ENCODE measurements around the gene RACGAP1. TPM values are rescaled to one million over a fixed set of nuclear protein-coding genes. Genes with fewer than 3 reads are reported as not detected.
A peak's percentile ranks its signal among the peaks of the same experiment; 100 is the strongest.

Gene RACGAP1, protein sequence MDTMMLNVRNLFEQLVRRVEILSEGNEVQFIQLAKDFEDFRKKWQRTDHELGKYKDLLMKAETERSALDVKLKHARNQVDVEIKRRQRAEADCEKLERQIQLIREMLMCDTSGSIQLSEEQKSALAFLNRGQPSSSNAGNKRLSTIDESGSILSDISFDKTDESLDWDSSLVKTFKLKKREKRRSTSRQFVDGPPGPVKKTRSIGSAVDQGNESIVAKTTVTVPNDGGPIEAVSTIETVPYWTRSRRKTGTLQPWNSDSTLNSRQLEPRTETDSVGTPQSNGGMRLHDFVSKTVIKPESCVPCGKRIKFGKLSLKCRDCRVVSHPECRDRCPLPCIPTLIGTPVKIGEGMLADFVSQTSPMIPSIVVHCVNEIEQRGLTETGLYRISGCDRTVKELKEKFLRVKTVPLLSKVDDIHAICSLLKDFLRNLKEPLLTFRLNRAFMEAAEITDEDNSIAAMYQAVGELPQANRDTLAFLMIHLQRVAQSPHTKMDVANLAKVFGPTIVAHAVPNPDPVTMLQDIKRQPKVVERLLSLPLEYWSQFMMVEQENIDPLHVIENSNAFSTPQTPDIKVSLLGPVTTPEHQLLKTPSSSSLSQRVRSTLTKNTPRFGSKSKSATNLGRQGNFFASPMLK
- total RNA-seq, result 5.8 and 23.3 TPM in 2 replicates

DNA sequence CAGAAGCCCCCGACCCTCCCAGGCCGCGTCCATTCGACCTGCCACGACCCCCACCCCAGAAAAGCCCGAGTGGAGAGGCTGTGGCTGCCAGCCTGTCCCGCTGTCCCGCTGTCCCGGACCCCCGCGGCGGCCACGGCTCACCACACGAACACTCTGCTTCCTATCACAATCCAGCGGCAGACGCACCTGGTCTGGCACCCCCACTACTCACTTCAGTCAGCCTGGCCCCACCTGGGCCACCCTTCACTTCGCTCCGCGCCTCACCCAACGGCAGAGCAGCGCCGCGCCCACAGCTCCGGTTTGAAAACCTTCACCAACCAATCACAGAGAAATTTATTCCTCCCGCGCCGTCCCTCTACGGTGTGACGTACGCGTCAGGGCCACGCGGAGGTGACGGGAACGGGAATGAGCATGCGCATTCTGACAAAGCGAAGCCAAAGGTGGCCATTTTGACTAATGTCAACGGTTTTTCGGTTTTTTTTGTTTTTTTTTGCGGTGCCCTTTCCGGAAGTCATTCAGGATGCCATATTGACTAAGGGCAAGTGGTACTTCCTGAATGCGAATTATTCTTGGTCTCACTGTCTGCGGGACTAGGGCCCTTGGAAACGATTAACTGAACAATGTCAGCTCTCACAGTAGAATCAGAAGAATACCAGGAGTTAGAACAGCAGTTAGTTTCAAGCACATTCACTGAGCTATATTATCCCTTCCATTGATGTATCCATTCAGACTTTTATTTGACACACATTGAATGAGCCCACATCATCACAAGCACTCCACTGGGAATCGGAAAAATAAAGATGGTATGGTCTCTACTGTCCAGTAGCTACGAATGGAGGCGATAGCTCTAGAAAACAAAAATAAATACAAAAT lies at the start of gene RACGAP1:
TSS of gene RACGAP1 (minus strand) at position 308 of the 873 bp plus-strand sequence. CDS start 8,779 bp downstream, outside the sequence.
- DNase-seq (ENCODE audit: low read depth in 2 of 2), result peak; percentile 99

DNA sequence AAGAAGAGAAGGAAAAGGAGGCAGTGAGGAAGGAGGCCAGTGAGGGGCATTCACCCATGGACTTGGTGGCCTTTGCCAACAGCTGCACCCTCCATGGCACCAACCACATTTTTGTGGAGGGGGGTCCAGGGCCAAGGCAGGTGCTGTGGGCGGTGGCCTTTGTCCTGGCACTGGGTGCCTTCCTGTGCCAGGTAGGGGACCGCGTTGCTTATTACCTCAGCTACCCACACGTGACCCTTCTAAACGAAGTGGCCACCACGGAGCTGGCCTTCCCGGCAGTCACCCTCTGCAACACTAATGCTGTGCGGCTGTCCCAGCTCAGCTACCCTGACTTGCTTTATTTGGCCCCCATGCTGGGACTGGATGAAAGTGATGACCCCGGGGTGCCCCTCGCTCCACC lies 48.4 kb upstream of the RACGAP1 start:
- DNase-seq (ENCODE audit: low read depth in 2 of 2), result no peak

DNA sequence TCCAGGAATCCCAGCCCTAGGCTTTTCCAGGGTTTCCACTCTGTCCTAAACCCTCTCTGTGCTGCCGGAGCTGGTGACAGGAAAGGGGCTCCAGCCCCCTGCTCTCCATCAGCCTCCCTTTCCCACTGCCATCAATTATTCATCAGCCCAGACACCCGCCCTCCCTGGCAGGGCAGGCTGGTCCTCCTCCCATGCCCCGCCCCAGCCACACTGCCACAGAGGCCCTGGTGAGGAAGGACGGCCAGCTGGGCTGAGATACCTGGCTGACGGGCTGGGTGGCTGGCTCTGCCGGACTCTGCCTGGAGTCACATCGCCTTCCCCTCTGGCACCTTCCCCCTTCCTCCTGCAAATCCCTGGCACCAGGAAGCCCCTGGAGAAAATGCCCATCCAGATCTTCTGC lies 47.9 kb upstream of the RACGAP1 start:
- DNase-seq (ENCODE audit: low read depth in 2 of 2), result no peak

DNA sequence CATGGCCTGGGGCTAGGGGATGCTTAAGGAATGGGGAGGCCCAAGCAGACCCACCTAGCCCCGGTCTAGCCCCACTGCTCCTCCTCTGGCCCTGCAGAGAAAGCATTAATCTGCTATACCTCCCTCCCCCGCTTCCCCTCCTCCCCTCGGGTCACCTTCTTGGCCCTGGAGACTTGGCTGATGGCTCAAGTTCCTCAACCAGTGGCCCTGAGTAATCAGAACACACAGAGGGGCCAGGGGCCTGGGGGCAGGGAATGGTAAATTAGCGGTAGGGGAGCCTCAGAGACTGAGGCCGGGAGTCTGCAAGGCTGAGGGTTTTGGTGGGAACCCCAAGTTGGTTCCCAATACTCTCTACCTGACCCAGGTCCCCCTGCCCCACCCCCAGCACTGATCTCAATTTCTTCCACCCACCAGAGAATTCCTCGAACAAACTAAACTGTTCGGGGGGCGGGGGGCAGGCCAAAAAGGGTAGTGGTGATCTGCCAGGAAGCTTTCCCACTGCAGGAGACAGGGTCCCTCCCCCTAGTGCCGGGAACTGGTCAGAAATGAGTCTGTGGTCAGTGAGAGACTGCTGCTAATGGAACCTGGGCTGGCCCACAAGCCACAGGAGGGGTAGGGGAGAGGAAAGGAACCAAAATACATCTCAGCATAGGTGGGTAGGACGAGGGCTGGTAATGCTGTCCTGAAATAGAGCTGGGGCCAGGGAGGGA lies 47.1 kb upstream of the RACGAP1 start:
- DNase-seq (ENCODE audit: low read depth in 2 of 2), result no peak

DNA sequence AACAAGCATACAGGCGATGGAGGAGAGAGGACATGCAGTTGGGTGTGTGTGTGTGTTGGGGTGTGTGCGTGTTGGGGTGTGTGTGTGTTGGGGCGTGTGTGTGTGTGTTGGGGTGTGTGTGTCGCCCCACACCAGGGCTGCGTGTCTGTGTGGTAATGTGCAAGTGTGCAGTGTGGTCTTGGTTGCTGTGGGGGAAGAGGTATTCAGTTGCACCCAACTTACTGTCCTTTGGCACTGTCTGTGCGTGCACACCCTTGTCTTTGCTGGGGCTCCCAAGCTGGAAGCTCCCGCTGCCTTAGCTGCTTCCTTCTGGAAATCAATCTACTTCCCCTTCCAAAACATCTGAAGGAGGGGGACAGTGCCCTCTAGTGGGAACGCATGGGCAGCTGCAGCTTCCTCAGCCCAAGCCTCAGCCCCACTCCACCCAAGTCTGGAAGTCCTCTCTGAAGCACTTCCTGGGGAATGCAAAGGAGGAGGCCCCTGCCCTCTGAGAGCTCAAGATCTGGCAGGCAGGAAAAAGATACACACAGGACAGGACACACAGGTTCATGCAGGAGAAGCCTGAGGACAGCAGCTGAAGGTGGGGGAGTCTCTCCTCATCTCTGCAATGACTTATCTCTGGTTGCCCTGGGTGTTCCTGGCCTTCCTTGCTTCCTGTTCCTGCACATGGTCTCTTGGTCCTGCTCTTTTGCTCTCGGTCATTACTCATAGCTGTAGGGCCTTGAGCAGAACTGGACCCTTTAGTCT lies 45.2 kb upstream of the RACGAP1 start:
- DNase-seq (ENCODE audit: low read depth in 2 of 2), result peak; percentile 73 to 87

DNA sequence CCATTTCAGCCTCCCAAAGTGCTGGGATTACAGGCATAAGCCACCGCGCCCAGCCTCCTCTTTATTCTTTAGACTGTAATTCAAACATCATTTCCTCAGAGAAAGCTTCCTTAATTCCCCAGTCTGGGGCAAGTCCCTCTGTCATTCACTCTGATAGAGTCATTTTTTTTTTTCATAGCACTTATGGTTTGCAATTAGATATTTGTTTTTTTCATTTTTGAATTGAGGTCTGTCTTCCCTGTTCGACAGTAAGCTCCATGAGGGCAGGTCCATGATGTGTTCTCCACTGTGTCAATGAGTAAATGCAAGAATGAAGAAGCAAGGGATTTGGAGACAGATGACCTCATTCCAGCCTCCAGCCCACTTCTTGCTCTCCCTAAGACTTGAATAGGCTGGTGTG lies 44.2 kb upstream of the RACGAP1 start:
- no peak for DNase-seq (ENCODE audit: low read depth in 2 of 2)

DNA sequence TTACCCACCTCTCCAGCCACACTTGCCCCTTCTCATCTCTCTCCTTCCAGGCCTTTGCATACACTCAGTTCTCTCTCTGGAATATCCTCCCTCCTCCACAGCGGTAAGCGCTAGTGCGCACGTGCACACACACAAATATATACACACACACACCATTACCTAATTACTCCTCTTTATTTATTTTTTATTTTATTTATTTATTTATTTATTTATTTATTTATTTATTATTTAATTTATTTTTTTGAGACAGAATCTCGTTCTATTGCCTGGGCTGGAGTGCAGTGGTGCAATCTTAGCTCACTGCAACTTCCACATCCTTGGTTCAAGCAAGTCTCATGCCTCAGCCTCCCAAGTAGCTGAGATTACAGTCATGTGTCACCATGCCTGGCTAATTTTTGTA lies 43.8 kb upstream of the RACGAP1 start:
- DNase-seq (ENCODE audit: low read depth in 2 of 2), result no peak

DNA sequence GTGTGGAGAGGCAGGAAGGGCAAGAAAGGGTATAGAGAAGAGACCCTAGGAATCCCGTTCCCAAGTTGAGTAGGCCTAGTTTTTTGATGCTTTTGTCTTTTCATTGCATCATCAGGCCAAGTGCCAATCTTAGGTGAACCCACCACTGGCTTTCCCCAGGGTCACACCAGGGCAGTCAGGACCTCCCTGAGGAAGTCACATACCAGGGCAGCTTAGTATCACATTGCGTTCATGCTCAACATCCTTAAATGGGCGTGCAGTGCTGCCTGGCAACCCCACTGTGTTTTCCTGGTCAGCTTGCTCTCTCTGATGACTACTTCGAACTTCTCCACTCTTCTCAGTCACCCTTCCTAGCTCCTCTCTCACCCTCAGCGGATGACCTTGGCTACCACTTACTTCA lies 41.1 kb upstream of the RACGAP1 start:
- DNase-seq (ENCODE audit: low read depth in 2 of 2), result peak in 1 of 2 donors; percentile 45

DNA sequence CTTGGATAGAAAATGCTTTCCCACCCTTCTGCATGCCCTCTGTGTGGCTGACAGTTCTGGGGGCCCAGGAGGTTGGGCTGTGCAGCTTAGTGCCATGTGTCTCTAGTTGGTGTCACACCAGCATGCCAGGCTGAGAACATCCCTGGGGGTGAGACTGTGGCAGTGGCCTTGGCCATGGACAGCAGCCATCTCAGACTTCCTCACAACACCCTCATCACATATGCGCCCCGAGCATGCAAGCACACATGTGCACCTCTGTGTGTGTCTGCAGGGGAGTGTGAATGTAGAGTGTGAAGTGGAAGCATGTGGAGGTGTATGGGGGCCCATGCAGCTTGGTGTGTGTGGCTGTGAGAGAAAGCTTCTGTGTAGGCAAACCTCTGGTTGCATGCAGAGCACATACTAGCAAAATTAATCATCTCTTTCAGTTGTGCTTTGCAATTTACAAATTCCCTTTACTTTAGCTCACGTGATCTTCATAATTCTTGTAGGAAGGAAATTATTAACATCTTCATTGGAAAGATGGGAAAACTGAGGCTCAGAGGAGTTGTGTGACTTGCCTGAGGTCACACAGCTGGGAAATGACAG lies 40.5 kb upstream of the RACGAP1 start:
- no peak for DNase-seq (ENCODE audit: low read depth in 2 of 2)

DNA sequence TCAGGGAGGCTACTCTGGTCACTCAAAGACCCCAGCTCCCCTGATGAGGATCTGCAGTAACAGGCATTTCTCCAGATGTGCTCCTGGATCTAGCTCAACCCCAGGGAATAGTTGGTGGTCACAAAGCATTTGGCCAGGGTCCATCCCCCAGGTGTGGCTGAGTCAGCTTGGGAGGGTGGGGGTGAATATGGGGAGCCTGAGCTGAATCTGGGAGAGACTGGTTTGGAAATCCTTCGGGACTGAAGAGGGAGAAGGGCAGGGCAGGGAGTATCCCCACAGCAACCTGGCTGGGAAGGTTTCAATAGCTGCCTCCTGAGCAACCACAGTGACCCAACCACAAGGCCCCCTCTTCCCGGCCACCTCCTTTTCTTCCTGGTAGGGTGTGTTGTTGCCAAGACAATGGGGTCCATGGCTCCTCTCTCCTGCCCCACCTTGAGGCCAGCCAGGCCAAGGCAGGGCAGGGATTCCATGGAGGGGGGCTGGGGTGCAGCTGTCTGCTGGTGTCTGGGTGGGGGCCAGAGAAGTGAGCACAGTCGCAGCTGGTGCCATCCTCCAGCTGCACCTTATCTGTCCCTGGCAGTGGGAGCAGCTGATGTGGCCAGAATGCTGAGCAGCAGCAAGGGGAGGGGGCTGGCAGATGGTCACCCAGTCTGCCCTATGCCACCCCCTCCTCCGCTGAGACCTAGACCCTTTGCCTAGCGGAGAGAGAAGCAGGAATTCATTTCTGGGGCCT lies 37.6 kb upstream of the RACGAP1 start:
- no peak for DNase-seq (ENCODE audit: low read depth in 2 of 2)

DNA sequence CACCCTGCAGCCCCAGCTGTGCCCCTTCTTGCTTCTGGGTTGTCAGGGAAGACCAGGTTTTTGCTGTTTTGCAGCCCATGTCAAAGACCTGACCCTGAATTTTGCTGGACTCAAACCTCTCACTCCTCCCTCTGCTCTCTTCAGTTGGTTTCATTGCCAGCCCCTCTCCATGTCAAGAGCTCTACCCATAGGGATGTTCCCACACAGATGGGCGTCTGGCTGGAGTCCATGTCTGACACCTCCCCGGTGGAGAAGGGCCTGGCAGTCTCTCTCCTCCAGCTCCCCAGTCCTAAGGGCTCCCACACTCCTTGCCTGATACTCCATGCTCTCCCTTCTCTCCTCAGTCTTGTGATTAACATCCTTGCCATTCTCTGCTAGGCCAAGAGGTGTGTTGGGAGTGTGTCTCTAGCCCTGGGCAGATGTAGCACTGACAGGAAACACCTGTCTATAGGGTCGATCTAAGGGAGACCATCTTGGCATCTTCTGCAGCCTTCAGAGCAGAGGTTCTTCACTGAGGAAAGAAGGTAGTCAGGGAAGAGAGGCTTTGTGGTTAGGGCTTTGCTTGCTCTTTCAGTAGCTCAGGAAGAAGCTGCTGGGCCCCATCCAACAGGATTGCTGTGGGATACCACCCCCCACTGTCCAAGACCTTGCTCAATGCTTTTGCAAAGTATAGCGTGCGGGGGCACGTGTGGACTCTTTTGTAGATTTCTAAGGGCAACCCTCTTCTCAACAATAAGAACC lies 36.8 kb upstream of the RACGAP1 start:
- no peak for DNase-seq (ENCODE audit: low read depth in 2 of 2)

DNA sequence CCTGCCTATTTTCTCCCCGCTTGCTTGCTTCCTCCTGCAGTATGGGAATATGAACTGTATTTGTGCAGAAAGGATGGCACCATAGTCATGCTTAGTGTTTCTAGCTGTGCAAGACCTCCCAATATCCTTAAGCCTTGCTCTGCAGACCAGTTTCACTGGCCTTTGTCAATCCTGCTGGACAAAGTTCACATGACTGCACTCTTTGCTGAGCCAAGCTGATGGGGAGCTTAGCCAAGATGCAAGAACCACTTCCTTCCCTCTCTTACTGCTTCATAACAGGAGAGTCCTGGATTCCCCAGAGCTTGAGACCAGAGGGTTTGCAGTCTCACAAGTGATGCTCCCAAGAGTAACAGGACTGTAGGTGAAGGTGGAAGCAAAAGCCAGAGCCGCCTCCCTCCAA lies 35.9 kb upstream of the RACGAP1 start:
- peak in 1 of 2 donors; percentile 21 for DNase-seq (ENCODE audit: low read depth in 2 of 2)

DNA sequence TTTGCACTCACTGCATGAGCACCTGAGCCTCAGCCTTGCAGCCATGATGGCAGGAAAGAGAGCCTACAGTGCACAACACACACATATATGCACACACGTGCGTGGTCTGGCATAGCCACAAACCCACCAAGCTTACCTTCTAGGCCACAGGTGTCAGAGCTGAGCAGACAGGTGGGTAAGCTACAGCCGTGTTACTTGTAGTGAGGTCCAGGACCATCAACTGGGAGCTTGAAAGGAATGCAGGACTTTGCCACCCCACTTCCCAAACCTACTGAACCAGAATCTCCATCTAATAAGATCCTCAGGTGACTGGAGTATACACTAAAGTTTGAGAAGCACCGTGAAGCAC lies 34.8 kb upstream of the RACGAP1 start:
- DNase-seq (ENCODE audit: low read depth in 2 of 2), result no peak

DNA sequence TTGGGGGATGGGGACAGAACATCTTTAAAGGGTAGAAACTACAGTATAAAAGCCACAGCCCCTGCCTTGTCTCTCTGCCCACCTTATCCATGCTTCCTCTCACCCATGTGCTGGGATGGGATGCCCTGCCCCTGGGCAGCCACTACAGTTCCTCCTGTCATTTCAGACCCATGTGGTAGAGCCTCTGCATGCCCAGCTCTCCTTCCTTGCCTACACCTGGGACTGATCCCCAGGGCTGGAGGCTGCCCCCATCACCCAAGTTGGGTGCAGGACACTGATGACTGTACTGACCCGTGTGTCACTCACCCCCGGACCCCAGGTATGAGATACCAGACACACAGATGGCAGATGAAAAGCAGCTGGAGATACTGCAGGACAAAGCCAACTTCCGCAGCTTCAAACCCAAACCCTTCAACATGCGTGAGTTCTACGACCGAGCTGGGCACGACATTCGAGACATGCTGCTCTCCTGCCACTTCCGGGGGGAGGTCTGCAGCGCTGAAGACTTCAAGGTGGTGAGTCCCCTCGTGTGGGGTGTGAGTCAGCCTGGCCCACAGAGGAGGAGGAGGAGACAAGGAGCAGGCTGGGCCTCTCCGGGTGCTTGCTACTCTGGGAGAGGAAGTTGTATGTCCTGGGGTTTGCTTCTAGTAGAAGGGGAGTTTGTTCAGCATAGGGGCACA lies 34.3 kb upstream of the RACGAP1 start:
- no peak for DNase-seq (ENCODE audit: low read depth in 2 of 2)

DNA sequence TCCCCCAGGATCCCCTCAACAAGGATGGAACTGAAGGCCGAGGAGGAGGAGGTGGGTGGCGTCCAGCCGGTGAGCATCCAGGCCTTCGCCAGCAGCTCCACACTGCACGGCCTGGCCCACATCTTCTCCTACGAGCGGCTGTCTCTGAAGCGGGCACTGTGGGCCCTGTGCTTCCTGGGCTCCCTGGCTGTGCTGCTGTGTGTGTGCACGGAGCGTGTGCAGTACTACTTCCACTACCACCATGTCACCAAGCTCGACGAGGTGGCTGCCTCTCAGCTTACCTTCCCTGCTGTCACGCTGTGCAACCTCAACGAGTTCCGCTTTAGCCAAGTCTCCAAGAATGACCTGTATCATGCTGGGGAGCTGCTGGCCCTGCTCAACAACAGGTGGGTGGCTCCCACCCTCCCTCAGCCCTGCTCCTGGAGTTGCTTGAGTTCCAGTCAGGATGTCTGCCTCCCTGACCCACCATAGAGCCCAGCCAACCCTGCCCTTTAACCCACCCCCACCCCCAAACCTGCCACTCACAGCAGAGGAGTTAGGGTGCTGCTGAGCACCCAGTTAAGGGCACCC lies 33.5 kb upstream of the RACGAP1 start:
- DNase-seq (ENCODE audit: low read depth in 2 of 2), result no peak

DNA sequence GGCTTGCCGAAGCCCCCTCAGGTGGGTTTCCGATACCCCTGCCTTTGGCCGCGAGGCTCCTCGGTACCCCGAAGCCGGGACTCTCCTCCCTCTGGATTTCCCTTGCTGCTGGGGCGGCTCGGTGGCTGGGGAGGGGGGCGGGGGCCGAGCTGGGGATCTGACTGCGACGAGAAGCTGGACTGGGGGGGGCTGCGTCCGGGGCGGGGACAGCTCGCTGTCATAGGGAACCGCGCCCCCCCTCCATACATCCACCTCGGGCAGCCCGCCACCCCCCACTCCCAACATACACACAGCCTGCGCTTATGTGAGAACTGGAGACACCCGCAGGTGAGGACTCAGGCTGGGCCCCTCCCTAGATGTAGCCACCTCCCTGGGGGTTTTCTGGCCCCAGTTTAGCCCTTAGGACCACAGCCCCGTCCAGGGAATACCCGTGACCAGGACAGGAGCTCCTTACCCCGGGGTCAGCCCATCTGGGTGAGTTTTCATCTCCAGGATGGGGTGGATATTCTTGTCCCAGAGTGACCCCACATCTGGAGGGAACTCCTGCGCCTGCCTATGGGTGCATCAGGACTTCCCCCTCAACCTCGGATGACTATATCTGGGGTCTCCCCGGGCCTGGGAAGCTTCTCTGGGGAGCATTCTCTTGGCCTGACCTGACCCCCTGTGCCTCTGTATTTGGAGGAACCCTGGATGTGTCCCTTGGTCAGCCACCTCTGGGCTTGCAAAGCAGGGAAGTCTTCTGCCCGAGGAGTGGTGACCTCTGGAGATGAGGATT lies 32.8 kb upstream of the RACGAP1 start:
- no peak for DNase-seq (ENCODE audit: low read depth in 2 of 2)

Data from lung microvascular endothelial cell (primary cell).